Epithelial cell of esophagus (primary cell): ENCODE data around the gene RAB44.

ENCODE experiments used
- DNase-seq: peaks from one replicate; pipeline ENCODE4 v3.0.0; 2010; ENCODE audit warnings: low read depth
- H3K4me3 ChIP-seq: 2 replicates; pipeline ENCODE4 v1.5.1; 2011; ENCODE audit warnings: mild to moderate bottlenecking, low read length, control low read depth
- TF ChIP-seq, protein P1 (sequence below): IDR thresholded peaks from 2 replicates; pipeline ENCODE4 v1.5.1; 2011; ENCODE audit warnings: low read depth, mild to moderate bottlenecking, low read length, control low read depth, inconsistent platforms; ENCODE audit not compliant: insufficient read depth; ENCODE audit errors: missing control alignments

RAB44 gene

DNA sequence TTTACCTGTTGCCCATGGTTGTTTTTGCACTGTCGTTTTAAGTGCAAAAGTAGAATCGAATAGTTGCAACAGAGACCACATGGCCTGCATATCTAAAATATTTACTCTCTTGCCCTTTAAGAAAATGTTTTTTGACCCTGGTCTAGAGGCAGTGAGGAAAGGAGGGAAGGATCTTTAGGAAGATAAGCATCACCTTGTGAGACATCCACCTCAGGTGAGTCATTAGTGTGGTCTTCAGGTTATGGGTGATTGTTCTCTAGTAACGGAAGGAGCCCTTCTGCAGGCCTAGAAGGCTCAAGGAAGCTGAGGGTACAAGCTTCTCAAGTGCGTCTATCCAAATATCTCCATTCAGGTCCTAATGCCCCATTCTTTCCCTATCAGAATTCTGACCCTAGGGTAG is 6.6 kb upstream of the RAB44 start:
- no peak overlapping the region for H3K4me3 ChIP-seq
- TF ChIP-seq, protein P1, sequence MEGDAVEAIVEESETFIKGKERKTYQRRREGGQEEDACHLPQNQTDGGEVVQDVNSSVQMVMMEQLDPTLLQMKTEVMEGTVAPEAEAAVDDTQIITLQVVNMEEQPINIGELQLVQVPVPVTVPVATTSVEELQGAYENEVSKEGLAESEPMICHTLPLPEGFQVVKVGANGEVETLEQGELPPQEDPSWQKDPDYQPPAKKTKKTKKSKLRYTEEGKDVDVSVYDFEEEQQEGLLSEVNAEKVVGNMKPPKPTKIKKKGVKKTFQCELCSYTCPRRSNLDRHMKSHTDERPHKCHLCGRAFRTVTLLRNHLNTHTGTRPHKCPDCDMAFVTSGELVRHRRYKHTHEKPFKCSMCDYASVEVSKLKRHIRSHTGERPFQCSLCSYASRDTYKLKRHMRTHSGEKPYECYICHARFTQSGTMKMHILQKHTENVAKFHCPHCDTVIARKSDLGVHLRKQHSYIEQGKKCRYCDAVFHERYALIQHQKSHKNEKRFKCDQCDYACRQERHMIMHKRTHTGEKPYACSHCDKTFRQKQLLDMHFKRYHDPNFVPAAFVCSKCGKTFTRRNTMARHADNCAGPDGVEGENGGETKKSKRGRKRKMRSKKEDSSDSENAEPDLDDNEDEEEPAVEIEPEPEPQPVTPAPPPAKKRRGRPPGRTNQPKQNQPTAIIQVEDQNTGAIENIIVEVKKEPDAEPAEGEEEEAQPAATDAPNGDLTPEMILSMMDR: no peak
- no peak for DNase-seq

DNA sequence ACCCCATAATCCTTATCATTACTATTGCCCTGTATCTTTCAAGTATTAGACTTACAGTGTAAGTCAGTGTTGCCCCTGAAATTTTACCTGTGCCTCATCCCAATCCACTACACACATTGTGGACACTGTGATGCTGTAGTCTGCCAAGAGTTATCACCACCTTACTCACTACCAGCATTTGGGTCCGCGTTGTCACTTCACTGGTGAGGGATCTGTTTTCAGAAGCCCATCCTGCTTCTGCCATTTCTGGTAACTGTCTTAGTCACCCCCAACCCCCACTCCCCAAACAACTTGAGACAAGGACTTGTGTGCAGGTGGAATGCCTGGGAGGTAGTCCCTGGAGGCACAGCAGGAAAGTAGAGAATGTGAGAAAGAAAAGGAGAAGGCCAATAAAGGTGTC is 6.0 kb upstream of the RAB44 start:
- TF ChIP-seq, protein P1: no peak
- H3K4me3 ChIP-seq: no peak overlapping the region
- no peak for DNase-seq

DNA sequence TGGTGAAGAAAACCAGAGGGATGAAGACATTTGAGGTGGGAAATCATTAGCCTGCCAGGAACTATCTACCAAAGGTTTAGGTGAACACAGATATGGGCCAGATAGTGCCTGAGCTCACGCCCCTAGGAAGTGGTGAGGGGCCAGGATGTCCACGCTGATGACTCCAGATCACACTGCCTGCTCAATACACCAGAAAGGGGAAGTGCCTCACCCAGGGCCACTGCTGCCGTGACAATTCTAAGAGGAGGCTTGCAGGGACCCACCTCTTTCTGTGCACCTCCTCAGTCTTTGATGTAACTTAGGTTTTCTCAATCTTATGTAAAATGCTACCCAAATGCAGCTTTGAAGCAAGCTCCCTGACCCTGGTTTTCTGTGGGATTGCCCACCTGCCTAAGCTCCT is 5.4 kb upstream of the RAB44 start:
- DNase-seq: no peak
- H3K4me3 ChIP-seq: no peak overlapping the region
- TF ChIP-seq, protein P1: no peak

DNA sequence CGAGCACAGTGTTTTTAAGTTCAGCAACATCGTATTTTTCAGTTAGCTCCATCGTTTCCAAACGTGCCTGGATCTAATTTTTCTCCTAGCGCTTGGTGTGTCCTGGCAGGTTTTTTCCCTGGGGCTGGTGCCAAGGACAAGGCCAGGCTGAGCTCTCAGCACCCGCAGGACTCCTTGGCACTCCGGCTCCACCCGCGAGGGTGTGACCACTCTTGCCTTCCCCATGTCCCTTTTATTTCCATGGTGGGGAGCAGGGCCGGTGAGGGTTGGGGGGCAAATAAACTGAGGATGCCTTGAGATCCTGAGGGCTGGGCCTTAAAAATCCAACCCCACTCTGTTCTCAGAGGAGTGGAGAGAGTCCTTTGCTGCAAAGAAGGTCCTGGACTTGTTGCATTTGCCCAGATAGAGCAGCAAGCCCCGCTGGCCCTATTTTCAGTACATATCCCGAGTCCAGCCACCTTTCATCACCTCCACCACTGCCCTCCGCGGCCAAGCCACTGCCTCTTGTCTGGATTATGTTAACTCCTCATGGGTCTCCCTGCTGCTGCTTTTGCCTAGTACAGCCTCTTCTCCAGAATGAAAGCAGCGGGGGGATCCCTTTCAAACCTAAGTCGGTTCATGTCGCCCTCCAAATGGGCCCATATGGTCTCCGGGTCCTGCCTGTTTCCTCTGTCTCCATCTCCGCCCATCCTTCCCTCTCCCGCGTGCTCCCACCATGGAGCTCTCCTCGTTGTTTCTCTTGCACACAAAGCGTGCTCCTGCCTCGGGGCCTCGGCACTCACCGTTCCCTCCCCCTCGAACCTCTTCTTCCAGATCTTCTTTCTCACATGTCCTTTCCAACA is 4.5 kb upstream of the RAB44 start:
- no peak for DNase-seq
- no peak overlapping the region for H3K4me3 ChIP-seq
- TF ChIP-seq, protein P1: no peak

DNA sequence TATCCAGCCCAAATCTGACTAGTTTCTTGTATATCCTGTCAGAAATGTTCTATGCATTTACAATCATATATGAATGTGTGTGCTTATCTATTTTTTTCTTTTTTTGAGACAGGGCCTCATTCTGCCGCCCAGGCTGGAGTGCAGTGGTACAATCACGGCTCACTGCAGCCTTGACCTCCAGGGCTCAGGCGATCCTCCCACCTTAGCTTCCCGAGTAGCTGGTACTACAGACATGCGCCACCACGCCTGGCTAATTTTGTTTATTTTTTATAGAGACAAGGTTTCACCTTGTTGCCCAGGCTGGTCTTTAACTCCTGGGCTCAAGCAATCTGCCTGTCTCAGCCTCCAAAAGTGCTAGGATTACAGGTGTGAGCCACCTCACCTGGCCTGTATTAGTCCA is 3.0 kb upstream of the RAB44 start:
- H3K4me3 ChIP-seq: no peak overlapping the region
- TF ChIP-seq, protein P1: no peak
- no peak for DNase-seq

DNA sequence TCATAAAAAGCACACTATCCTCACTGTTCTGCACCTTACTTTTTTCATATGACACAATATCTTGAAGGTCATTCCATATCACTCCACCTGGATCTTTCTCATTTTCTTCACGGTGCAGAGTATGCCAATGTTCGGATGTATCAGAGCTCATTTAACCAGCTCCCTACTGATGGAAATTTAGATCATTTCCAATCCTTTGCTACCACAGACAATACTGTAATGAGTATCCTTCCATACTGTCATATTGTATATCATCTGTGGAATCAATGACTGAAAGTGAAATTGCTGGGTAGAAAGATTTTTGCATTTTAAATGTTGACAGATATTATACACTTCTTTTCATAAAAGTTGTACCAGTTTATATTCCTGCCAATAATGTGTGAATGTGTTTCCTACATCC is 2.2 kb upstream of the RAB44 start:
- TF ChIP-seq, protein P1: no peak
- no peak for DNase-seq
- H3K4me3 ChIP-seq: no peak overlapping the region

DNA sequence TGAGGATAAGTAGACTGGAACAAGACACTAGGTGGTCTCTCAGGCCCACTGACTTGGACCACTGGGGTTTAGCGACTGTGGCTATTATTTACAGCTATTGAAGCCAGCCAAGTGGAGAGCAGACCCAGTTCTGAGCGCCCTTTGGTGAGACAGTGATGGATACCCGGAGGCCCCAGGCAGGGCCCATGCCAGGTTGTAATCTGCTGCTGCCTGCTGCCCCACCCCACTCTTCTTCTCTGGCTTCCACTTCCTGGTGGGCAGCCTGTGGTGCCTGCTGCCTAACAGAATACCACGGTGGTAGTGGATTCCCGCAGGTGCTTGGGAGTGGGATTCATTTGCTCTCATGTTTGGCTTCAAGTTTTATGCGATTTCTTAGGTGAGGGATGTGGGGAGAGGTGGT is 570 bp downstream of the RAB44 start:
- TF ChIP-seq, protein P1: no peak
- H3K4me3 ChIP-seq: no peak overlapping the region
- no peak for DNase-seq
